Measurements from ENCODE around the gene ARMH4.

GRCh38 chr14:58089612-58090011 lies 62.4 kb downstream of the ARMH4 start:
- TF ChIP-seq CTCF (IDR thresholded peaks at IDR 0.05) (no peak), ZFX (IDR thresholded peaks at IDR 0.05; ENCODE audit: borderline replicate concordance) (no peak)

Measured in 22Rv1 (cell line).